ENCODE measurements around the gene CLIC5.
A peak's percentile ranks its signal among the peaks of the same experiment; 100 is the strongest.

Gene CLIC5

GRCh38 chr6:45923831-45924391 is 91.7 kb downstream of the CLIC5 start:
- TF ChIP-seq JUND (IDR thresholded peaks at IDR 0.05; ENCODE audit: low read depth) = no peak
- DNase-seq (ENCODE audit: low read depth in 1 of 2, low spot score in 1 of 2) = no peak
- in situ Hi-C loops (cut with HindIII; ENCODE audit: low pct_unique_long_range_greater_than_20kb, low sequenced_read_pairs) = no loop called here

GRCh38 chr6:45922728-45923351 is 92.8 kb downstream of the CLIC5 start:
- no peak for TF ChIP-seq JUND (IDR thresholded peaks at IDR 0.05; ENCODE audit: low read depth)
- in situ Hi-C loops (cut with HindIII; ENCODE audit: low pct_unique_long_range_greater_than_20kb, low sequenced_read_pairs) = no loop called here
- peak; percentile 40 to 83 for DNase-seq (ENCODE audit: low read depth in 1 of 2, low spot score in 1 of 2)

GRCh38 chr6:45921691-45922281 is 93.9 kb downstream of the CLIC5 start:
- no peak for TF ChIP-seq JUND (IDR thresholded peaks at IDR 0.05; ENCODE audit: low read depth)
- DNase-seq (ENCODE audit: low read depth in 1 of 2, low spot score in 1 of 2) = no peak
- in situ Hi-C loops (cut with HindIII; ENCODE audit: low pct_unique_long_range_greater_than_20kb, low sequenced_read_pairs) = no loop called here

- in situ Hi-C loops (cut with HindIII; ENCODE audit: low pct_unique_long_range_greater_than_20kb, low sequenced_read_pairs) = no loop called here
- TF ChIP-seq JUND (IDR thresholded peaks at IDR 0.05; ENCODE audit: low read depth) = no peak
- DNase-seq (ENCODE audit: low read depth in 1 of 2, low spot score in 1 of 2) = no peak
These were observed 94.7 kb downstream of the CLIC5 start for GRCh38 chr6:45920819-45921511.

GRCh38 chr6:45917439-45917838 is 98.2 kb downstream of the CLIC5 start:
- no peak for TF ChIP-seq JUND (IDR thresholded peaks at IDR 0.05; ENCODE audit: low read depth)
- in situ Hi-C loops (cut with HindIII; ENCODE audit: low pct_unique_long_range_greater_than_20kb, low sequenced_read_pairs) = no loop called here
- DNase-seq (ENCODE audit: low read depth in 1 of 2, low spot score in 1 of 2) = no peak

GRCh38 chr6:45916692-45917091 is 99.0 kb downstream of the CLIC5 start:
- in situ Hi-C loops (cut with HindIII; ENCODE audit: low pct_unique_long_range_greater_than_20kb, low sequenced_read_pairs) = no loop called here
- no peak for DNase-seq (ENCODE audit: low read depth in 1 of 2, low spot score in 1 of 2)
- TF ChIP-seq JUND (IDR thresholded peaks at IDR 0.05; ENCODE audit: low read depth) = no peak

- DNase-seq (ENCODE audit: low read depth in 1 of 2, low spot score in 1 of 2) = no peak
- no peak for TF ChIP-seq JUND (IDR thresholded peaks at IDR 0.05; ENCODE audit: low read depth)
- in situ Hi-C loops (cut with HindIII; ENCODE audit: low pct_unique_long_range_greater_than_20kb, low sequenced_read_pairs) = no loop called here
These were observed 99.7 kb downstream of the CLIC5 start for GRCh38 chr6:45915780-45916468.

GRCh38 chr6:45911691-45912090 is 104.0 kb downstream of the CLIC5 start:
- TF ChIP-seq JUND (IDR thresholded peaks at IDR 0.05; ENCODE audit: low read depth) = no peak
- DNase-seq (ENCODE audit: low read depth in 1 of 2, low spot score in 1 of 2) = no peak
- in situ Hi-C loops (cut with HindIII; ENCODE audit: low pct_unique_long_range_greater_than_20kb, low sequenced_read_pairs) = no loop called here

- TF ChIP-seq JUND (IDR thresholded peaks at IDR 0.05; ENCODE audit: low read depth) = no peak
- no peak for DNase-seq (ENCODE audit: low read depth in 1 of 2, low spot score in 1 of 2)
- in situ Hi-C loops (cut with HindIII; ENCODE audit: low pct_unique_long_range_greater_than_20kb, low sequenced_read_pairs) = no loop called here
These were observed 111.7 kb downstream of the CLIC5 start for GRCh38 chr6:45903959-45904358.

GRCh38 chr6:45902984-45903383 is 112.7 kb downstream of the CLIC5 start:
- in situ Hi-C loops (cut with HindIII; ENCODE audit: low pct_unique_long_range_greater_than_20kb, low sequenced_read_pairs) = no loop called here
- DNase-seq (ENCODE audit: low read depth in 1 of 2, low spot score in 1 of 2) = no peak
- TF ChIP-seq JUND (IDR thresholded peaks at IDR 0.05; ENCODE audit: low read depth) = no peak

GRCh38 chr6:45901767-45902650 is 113.7 kb downstream of the CLIC5 start:
- TF ChIP-seq JUND (IDR thresholded peaks at IDR 0.05; ENCODE audit: low read depth) = no peak
- DNase-seq (ENCODE audit: low read depth in 1 of 2, low spot score in 1 of 2) = no peak
- in situ Hi-C loops (cut with HindIII; ENCODE audit: low pct_unique_long_range_greater_than_20kb, low sequenced_read_pairs) = no loop called here

Data from T47D (cell line).